Measurements from ENCODE around the gene SNX10.

Gene SNX10

DNA sequence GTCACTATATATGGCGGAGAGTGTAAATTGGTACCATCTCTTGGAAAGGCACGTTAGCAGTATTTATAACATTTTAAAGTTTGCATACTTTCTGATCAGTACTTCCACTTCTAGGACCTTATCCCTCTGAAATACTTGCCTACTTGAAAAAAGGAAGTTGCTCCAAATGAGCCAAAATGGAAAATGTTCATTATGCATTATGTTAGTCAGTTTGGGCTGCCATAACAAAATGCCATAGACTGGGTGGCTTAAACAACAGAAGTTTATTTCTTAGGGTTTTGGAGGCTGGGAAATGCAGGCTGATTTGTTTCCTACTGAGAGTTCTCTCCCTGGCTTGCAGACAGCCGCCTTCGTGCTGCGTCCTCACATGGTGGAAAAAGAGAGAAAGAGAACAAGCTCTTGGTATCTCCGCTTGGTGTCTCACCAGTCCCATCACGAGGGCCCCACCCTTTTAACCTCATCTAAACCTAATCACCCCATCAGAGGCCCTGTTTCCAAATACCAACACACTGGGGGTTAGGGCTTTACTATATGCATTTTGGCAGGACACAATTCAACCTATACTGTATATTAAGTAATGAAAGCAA lies 6.9 kb downstream of the SNX10 start:
- DNase-seq: no peak

DNA sequence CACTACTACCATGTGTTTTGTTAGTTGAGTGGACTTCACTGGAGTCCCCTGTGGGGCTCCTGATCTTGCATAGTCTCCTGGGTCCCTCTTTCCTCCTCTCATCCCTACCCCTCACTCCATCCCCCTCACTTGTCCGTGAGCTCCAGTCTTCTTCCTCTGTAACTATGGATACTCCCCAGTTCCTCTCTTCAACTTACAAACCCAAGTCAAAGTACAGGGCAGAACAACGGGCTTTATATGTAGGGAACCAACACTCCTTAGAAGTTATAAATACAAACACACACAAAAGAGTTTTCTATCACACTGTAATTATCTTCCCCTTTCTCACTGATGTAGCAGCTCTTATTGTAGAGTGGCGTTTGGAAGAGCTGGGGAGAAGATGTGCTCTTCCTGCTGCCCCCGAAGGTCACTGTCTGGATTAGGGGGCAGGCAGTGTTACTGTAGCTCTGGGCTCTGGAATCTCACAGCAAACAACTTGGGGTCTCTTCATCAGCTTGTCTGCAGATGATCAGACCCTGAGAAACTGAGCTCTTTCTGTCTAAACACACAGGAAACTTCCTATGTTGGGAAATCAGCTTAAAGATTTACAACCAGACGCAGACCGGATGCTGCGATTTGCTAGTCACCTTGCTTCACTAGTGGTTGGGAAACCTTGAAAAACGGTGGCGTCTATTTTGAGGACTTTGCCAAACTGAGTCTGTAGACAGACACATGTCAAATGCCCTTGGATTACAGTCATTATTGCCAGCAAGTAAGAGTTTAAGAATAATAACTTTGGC lies 13.6 kb downstream of the SNX10 start:
- no peak for DNase-seq

DNA sequence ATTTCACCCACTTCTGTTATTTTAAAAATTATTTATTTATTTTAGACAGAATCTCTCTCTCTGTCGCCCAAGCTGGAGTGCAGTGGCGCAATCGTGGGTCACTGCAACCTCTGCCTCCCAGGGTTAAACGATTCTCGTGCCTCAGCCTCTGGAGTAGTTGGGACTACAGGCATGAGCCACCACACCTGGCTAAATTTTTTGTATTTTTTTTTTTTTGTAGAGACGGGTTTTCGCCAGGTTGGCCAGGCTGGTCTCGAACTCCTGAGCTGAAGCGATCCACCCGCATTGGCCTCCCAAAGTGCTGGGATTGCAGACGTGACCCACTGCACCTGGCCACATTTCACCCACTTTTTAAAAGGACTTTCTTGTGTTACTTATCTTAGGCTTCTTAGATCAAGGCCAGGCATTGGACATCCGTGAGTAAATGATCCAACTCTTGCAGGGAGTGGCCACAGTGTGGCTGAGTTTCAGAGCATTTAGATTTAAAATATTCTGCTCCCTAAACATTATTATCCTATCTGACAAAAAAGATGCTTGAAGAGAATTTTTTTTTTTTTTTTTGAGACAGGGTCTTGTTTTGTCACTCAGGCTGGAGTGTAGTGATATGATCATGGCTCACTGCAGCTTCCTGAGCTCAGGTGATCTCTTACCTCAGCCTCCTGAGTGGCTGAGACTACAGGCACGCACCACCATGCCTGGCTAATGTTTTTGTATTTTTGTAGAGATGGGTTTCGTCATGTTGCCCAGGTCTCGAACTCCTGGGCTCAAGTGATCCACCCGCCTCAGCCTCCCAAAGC lies 14.4 kb downstream of the SNX10 start:
- DNase-seq: no peak

- DNase-seq: no peak
These were observed 15.1 kb downstream of the SNX10 start for GRCh38 chr7:26306790-26307189.

- DNase-seq: no peak
These were observed 15.6 kb downstream of the SNX10 start for GRCh38 chr7:26307226-26307625.

DNA sequence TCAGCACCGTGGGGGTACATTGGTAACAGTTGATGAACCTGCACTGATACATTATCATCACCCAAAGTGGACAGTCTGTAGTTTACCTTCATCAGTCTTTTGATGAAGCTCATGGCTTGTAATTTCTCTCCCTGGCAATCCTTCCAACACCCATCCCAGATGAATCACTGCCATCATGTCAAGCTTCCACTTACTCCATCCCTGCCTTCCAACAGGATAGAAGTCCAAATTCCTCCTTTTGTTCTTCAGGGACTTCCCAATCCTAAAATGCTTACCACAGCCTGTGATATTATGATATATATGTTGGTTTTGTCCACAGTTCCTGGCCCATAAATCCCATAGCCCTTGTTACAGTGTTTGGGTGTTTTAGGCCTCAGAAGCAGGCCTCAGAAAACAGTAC lies 16.1 kb downstream of the SNX10 start:
- no peak for DNase-seq

DNA sequence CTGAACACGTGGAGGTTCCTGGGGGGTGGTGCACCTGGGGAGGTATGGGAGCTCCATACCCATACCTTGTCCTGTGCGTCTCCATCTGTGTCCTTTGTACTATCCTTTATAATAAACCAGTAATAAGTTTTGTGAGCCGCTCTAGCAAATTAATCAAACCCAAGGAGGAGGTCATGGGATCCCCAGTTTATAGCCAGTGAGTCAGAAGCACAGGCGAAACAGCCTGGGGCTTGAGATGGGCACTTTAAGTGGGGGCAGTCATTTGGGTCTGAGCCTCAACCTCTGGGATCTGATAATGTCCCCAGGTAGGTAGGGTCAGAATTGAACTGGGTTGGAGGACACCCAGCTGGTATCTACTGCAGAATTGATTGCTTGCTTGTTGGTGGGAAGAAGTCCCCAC lies 16.9 kb downstream of the SNX10 start:
- DNase-seq: no peak

- DNase-seq: no peak
These were observed 17.4 kb downstream of the SNX10 start for GRCh38 chr7:26309089-26309488.

- DNase-seq: no peak
These were observed 20.1 kb downstream of the SNX10 start for GRCh38 chr7:26311798-26312197.

DNA sequence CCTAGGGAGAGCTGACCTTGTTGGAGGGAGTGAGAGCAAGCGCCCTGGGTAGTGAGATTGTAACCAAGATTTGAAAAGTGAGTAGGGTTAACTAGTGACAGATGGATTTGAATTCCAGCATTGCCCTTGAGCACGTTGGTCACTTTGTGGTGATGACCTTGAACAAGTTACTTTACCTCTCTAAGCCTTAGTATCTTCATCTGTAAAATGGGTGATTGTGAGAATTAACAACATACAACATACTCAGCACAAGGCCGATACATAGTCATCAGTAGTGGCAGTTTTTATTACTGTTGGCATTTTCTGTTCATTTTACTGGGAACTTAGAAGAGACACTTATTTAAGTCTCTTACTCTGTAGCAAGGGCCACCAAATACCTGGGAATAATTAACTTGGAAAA lies 25.5 kb downstream of the SNX10 start:
- DNase-seq: no peak

- DNase-seq: no peak
These were observed 27.3 kb downstream of the SNX10 start for GRCh38 chr7:26318921-26319320.

- no peak for DNase-seq
These were observed 28.0 kb downstream of the SNX10 start for GRCh38 chr7:26319636-26320035.

GRCh38 chr7:26320878-26321277 lies 29.2 kb downstream of the SNX10 start:
- no peak for DNase-seq

DNA sequence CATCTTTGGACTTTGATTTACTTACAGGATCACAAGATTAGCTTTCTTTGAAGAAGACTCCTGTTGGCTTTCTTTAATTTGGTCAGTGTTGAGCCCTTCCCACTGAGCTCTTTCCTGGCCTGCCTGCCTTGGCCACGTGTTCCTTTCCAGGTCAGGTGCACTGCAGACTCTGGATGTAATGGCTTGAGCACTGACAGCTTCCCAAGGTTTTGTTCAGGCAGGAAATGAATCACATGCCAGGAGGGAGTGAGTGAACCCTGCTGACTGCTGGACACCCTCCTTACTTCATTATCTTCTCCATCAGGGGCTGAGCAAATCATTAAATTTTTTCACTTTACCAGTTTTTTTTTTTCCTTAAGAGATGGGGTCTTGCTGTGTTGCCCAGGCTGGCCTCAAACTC lies 29.8 kb downstream of the SNX10 start:
- DNase-seq: no peak

GRCh38 chr7:26326211-26326610 lies 34.5 kb downstream of the SNX10 start:
- DNase-seq: no peak

DNA sequence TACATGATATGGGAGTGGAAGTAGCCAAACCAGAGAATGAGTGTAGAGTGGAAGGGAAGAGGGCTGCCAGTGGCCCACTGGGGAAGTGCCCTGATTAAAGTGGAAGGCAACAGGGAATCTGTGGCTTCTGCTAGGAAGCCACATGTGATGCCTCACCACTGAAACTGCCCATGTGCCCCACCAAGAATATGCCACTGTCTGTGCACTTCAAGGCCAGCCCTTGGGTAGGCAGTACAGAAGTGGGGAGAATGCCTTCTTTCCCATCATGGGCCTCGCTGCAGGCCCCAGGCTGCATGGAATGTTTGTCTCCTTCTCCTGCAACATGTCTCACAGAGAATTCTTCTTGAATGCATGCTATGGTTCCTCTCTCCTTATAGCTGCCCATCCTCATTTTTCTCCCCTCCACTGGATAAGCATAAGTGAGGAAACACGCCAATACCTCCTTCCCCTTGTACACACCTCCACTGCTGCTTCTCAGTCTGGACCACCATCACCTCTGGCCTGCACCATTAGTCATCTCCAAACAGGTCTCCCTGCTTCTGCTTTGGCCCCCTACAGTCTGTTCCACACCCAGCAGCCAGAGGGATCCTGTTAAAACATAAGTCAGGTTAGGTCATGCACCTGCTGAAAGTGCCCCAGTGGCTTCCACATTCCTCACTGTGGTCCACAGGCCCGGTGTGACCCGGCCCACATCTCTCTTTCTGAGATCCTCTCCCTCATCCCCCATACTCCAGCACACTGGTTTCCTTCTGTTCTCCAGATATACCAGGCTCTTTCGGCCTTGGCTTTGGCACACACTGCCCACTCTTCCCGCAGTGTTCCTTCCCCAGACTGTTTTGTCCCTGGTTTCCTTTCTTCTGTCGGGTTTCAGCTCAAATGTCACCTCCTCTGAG lies 37.1 kb downstream of the SNX10 start:
- DNase-seq: no peak

DNA sequence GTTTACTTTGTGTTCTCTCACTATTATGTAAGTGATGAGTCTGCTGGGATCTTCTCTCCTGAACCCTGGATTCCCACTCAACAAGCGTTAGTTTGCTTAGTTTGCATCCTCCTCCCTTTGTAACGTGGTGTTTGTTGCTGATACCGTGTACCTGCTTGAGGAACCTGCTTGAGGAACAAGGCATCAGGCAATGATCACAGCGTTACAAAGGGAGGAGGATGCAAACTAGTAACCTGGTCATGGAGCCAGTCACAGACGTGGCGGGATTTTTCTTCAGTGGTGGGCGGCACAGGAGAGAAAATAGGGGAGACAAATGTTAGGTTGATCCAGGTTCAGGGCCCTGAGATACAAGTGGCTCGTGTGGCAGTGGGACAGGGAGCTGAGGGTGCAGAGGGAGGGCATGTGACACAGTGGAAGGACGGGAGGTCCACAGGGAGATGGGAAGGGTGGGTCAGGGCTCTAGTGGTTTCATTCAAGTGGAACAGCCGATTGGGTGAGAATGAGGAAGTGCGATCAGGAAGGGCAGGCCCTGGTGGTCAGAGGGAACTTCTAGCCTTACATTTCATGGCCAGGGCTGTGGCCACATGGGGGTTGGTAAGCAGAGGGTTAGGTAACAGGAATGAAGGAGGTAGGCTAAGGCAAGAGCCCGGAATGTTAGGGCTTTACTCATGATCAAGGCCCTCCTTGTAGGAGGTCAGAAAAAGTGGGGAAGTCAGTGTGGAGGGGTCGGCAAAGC lies 38.0 kb downstream of the SNX10 start:
- DNase-seq: no peak

- DNase-seq: no peak
These were observed 39.5 kb downstream of the SNX10 start for GRCh38 chr7:26331113-26331512.

- DNase-seq: no peak
These were observed 40.1 kb downstream of the SNX10 start for GRCh38 chr7:26331789-26332188.

GRCh38 chr7:26332698-26333097 lies 41.0 kb downstream of the SNX10 start:
- DNase-seq: no peak

- DNase-seq: no peak
These were observed 42.7 kb downstream of the SNX10 start for GRCh38 chr7:26334166-26334859.

Data from effector CD4-positive, alpha-beta T cell (primary cell).